HCT116 (cell line): ENCODE data around the gene COL4A3. TPM values are rescaled to one million over a fixed set of nuclear protein-coding genes. Genes with fewer than 3 reads are reported as not detected.

Experiments
- ATAC-seq: fragments of 200-7000 bp; cut with Tn5 transposase; 2 replicates; pipeline ENCODE4 v1.9.1; 2020; ENCODE audit warnings: mild to moderate bottlenecking, moderate library complexity
- BruUV-seq: library from RNA; stranded (reverse); fragments of 400-500 nt; replicated peaks from 2 replicates; lab custom pipeline; 2021; lab: Mats Ljungman, UMichigan
- CTCF ChIA-PET: fragments of 300-600 bp; sonication (Branson Sonifier 250); formaldehyde crosslinking; loops from one replicate; lab custom pipeline; 2021; ENCODE audit warnings: antibody characterized with exemption; lab: Charles Lee
- POLR2A ChIA-PET: fragments of 300-600, 350-600 bp; sonication (Branson Sonifier 250); formaldehyde crosslinking; loops from one replicate; lab custom pipeline; 2021; ENCODE audit warnings: antibody characterized with exemption; lab: Charles Lee
- RAD21 ChIA-PET, 2 experiments: fragments of 300-600 bp; sonication (Branson Sonifier 250); formaldehyde crosslinking; loops; one replicate each; lab custom pipeline; 2023; ENCODE audit warnings: low total read pairs in 2 of 2; ENCODE audit not compliant: uncharacterized antibody in 2 of 2, unreplicated experiment in 2 of 2, low non-redundant PET in 1 of 2; lab: Charles Lee
- DNase-seq: peaks from one replicate; pipeline ENCODE4 v3.0.0-alpha.2; 2010; ENCODE audit warnings: low read depth, low spot score
- H2AFZ ChIP-seq: fragments of 200-600 bp; shearing (Covaris generic), sonication (generic); 2 replicates; pipeline ENCODE4 v1.6.1; 2017; ENCODE audit warnings: low read depth, mixed run types, mixed read lengths, antibody characterized with exemption, low read length; ENCODE audit not compliant: poor library complexity, severe bottlenecking
- H3K27ac ChIP-seq: 2 replicates; pipeline ENCODE4 v1.5.1; 2012; ENCODE audit warnings: low read depth, low read length
- H3K27me3 ChIP-seq: fragments of 200-600 bp; sonication (generic); 2 replicates; pipeline ENCODE4 v1.6.1; 2016; ENCODE audit warnings: mixed run types, low read length, mixed read lengths; ENCODE audit not compliant: insufficient read depth
- H3K36me3 ChIP-seq, 2 experiments: fragments of 200-500 bp in 1 of 2; fragments of 200-600 bp in 1 of 2; sonication (Bioruptor generic) in 1 of 2; sonication (generic) in 1 of 2; 2 replicates each; pipeline versions ENCODE4 v1.5.1 to v1.6.1; 2014 to 2016; ENCODE audit warnings: low read length in 2 of 2, inconsistent platforms in 1 of 2, mixed read lengths in 1 of 2, mixed run types in 1 of 2; ENCODE audit not compliant: insufficient read depth in 2 of 2, control insufficient read depth in 1 of 2
- H3K4me1 ChIP-seq, 2 experiments: fragments of 200-600 bp in 1 of 2; sonication (generic) in 1 of 2; 2 replicates each; pipeline versions ENCODE4 v1.5.1 to v1.6.1; 2012 to 2017; ENCODE audit warnings: low read length in 2 of 2, inconsistent platforms in 1 of 2, mild to moderate bottlenecking in 1 of 2, mixed read lengths in 1 of 2, mixed run types in 1 of 2, moderate library complexity in 1 of 2; ENCODE audit not compliant: insufficient read depth in 2 of 2, control insufficient read depth in 1 of 2
- H3K4me2 ChIP-seq: fragments of 200-600 bp; sonication (generic); 2 replicates; pipeline ENCODE4 v1.6.1; 2017; ENCODE audit warnings: mixed run types, low read length, mixed read lengths
- H3K4me3 ChIP-seq, 2 experiments: fragments of 200-600 bp in 1 of 2; sonication (generic) in 1 of 2; replicated peaks in 1 of 2; 2 replicates each; pipeline ENCODE4 v1.5.1; 2011 to 2016; ENCODE audit warnings: low read length in 2 of 2, control low read depth in 1 of 2, low read depth in 1 of 2, mild to moderate bottlenecking in 1 of 2, mixed read lengths in 1 of 2, mixed run types in 1 of 2
- H3K79me2 ChIP-seq: fragments of 200-600 bp; sonication (generic); 2 replicates; pipeline ENCODE4 v1.6.1; 2017; ENCODE audit warnings: mild to moderate bottlenecking, mixed run types, low read length, moderate library complexity, mixed read lengths; ENCODE audit not compliant: insufficient read depth
- H3K9ac ChIP-seq: fragments of 200-600 bp; sonication (generic); 2 replicates; pipeline ENCODE4 v1.6.1; 2016; ENCODE audit warnings: low read length, mixed read lengths
- H3K9me2 ChIP-seq: fragments of 200-600 bp; sonication (generic), shearing (Covaris generic); 2 replicates; pipeline ENCODE4 v1.6.1; 2017; ENCODE audit warnings: mixed run types, mild to moderate bottlenecking, moderate library complexity; ENCODE audit not compliant: insufficient read depth
- H3K9me3 ChIP-seq, 2 experiments: fragments of 200-500 bp in 1 of 2; fragments of 200-600 bp in 1 of 2; sonication (Bioruptor generic) in 1 of 2; sonication (generic) in 1 of 2; 2 replicates each; pipeline ENCODE4 v1.6.1; 2014 to 2017; ENCODE audit warnings: low read length in 2 of 2, mixed read lengths in 2 of 2, inconsistent platforms in 1 of 2, low read depth in 1 of 2, mild to moderate bottlenecking in 1 of 2, mixed run types in 1 of 2, moderate library complexity in 1 of 2; ENCODE audit not compliant: control insufficient read depth in 1 of 2, insufficient read depth in 1 of 2
- H4K20me1 ChIP-seq: fragments of 200-600 bp; sonication (generic), shearing (Covaris generic); 2 replicates; pipeline ENCODE4 v1.6.1; 2017; ENCODE audit warnings: mixed run types, mild to moderate bottlenecking, moderate library complexity; ENCODE audit not compliant: insufficient read depth
- ATF3 ChIP-seq: IDR thresholded peaks from 2 replicates; pipeline ENCODE4 v1.6.1; 2012
- CBX3 ChIP-seq: IDR thresholded peaks from 2 replicates; pipeline ENCODE4 v1.6.1; 2012; ENCODE audit warnings: low read depth
- CTCF ChIP-seq, 3 experiments: fragments of 200-600 bp in 1 of 3; sonication (generic) in 1 of 3; IDR thresholded peaks in 2 of 3; conservative IDR thresholded peaks in 1 of 3; 2 replicates each; pipeline ENCODE4 v1.5.1; 2012 to 2017; ENCODE audit warnings: low read depth in 2 of 3, low read length in 2 of 3, antibody characterized with exemption in 1 of 3, borderline replicate concordance in 1 of 3, control low read depth in 1 of 3, mild to moderate bottlenecking in 1 of 3, mixed read lengths in 1 of 3, mixed run types in 1 of 3, moderate library complexity in 1 of 3; ENCODE audit not compliant: insufficient read depth in 1 of 3
- EGR1 ChIP-seq: IDR thresholded peaks from 2 replicates; pipeline ENCODE4 v1.6.1; 2012; ENCODE audit warnings: low read depth
- EZH2 ChIP-seq: fragments of 200-600 bp; sonication (generic); IDR thresholded peaks from 2 replicates; pipeline ENCODE4 v1.6.1; 2017; ENCODE audit warnings: antibody characterized with exemption, mixed run types
- FOSL1 ChIP-seq: IDR thresholded peaks from 2 replicates; pipeline ENCODE4 v1.6.1; 2012; ENCODE audit warnings: low read depth
- MAX ChIP-seq: IDR thresholded peaks from 2 replicates; pipeline ENCODE4 v1.6.1; 2012
- POLR2A ChIP-seq: IDR thresholded peaks from 2 replicates; pipeline ENCODE4 v1.7.0; 2011; ENCODE audit warnings: borderline replicate concordance; ENCODE audit not compliant: insufficient read depth, insufficient read length; ENCODE audit errors: extremely low read depth
- POLR2AphosphoS5 ChIP-seq: IDR thresholded peaks from 2 replicates; pipeline ENCODE4 v1.6.1; 2011; ENCODE audit warnings: mild to moderate bottlenecking, low read depth, low read length, moderate library complexity
- REST ChIP-seq: IDR thresholded peaks from 2 replicates; pipeline ENCODE4 v1.6.1; 2012; ENCODE audit warnings: low read depth
- SP1 ChIP-seq: IDR thresholded peaks from 2 replicates; pipeline ENCODE4 v1.6.1; 2012; ENCODE audit warnings: low read depth
- SRF ChIP-seq: IDR thresholded peaks from 2 replicates; pipeline ENCODE4 v1.6.1; 2012; ENCODE audit warnings: low read depth
- TCF7L2 ChIP-seq: IDR thresholded peaks from 2 replicates; pipeline ENCODE4 v1.7.0; 2011; ENCODE audit warnings: borderline replicate concordance, inconsistent platforms; ENCODE audit not compliant: insufficient read depth, insufficient read length; ENCODE audit errors: extremely low read depth
- YY1 ChIP-seq: IDR thresholded peaks from 2 replicates; pipeline ENCODE4 v1.6.1; 2011; ENCODE audit warnings: low read length, low read depth, moderate library complexity, mild to moderate bottlenecking; ENCODE audit not compliant: insufficient replicate concordance; ENCODE audit errors: extremely low read depth
- ZFX ChIP-seq: fragments of 450-650 bp; IDR thresholded peaks from 2 replicates; pipeline ENCODE4 v1.6.1; 2017
- ZNF274 ChIP-seq: fragments of 200-500 bp; sonication (Bioruptor generic); IDR thresholded peaks from 2 replicates; pipeline ENCODE4 v1.6.1; 2014; ENCODE audit warnings: mild to moderate bottlenecking, low read depth, low read length, inconsistent platforms
- intact Hi-C: fragments of 100-400 bp; cut with micrococcal nuclease; formaldehyde crosslinking; loops from 2 replicates; pipeline ENCODE4 v1.10.0; 2022
- total RNA-seq: library from RNA; stranded (reverse); gene quantifications from one replicate; pipeline ENCODE4 v1.2.1, GENCODE V29; 2021; ENCODE audit not compliant: unreplicated experiment

The COL4A3 gene
- total RNA-seq, 1 experiment from 2014 or later, result 4.9 TPM

- no peaks in the 10 kb centered on the region for H3K27me3 ChIP-seq
- intact Hi-C loops, result no loop called here
- ChIA-PET RAD21 (no interaction called here), POLR2A (no interaction called here), CTCF (no interaction called here)
- H3K36me3 ChIP-seq, result no peaks in the 10 kb centered on the region
- no peak overlapping the region for H3K9ac ChIP-seq
- ATAC-seq (no peak), DNase-seq (no peak)
- no peaks in the 10 kb centered on the region for H4K20me1 ChIP-seq
- H3K4me1 ChIP-seq, result no peaks in the 10 kb centered on the region
- H3K79me2 ChIP-seq, result no peaks in the 10 kb centered on the region
- H3K9me2 ChIP-seq, result no peaks in the 10 kb centered on the region
- no TSS peak for BruUV-seq
- H3K9me3 ChIP-seq, result no peaks in the 10 kb centered on the region
- TF ChIP-seq MAX, result no peak
- H3K27ac ChIP-seq, result no peak overlapping the region
- no peak overlapping the region for H3K4me2 ChIP-seq
- H2AFZ ChIP-seq, result no peak overlapping the region
- no peak overlapping the region for H3K4me3 ChIP-seq
Observed at GRCh38 chr2:227117027-227117426, 47.4 kb upstream of the COL4A3 start.

GRCh38 chr2:227117852-227118251, 46.6 kb upstream of the COL4A3 start:
- DNase-seq (no peak), ATAC-seq (no peak)
- Histone ChIP-seq H3K79me2 (no peaks in the 10 kb centered on the region), H3K9ac (no peak overlapping the region), H3K36me3 (no peaks in the 10 kb centered on the region), H3K4me3 (no peak overlapping the region), H2AFZ (no peak overlapping the region), H3K9me2 (no peaks in the 10 kb centered on the region), H3K4me2 (no peak overlapping the region), H3K4me1 (no peaks in the 10 kb centered on the region), H3K27ac (no peak overlapping the region), H4K20me1 (no peaks in the 10 kb centered on the region), H3K9me3 (no peaks in the 10 kb centered on the region), H3K27me3 (no peaks in the 10 kb centered on the region)
- CTCF ChIA-PET, result no interaction called here
- RAD21 ChIA-PET, result no interaction called here
- no TSS peak for BruUV-seq
- no peak for TF ChIP-seq POLR2AphosphoS5
- no peak for TF ChIP-seq POLR2A
- no peak for TF ChIP-seq REST
- no peak for TF ChIP-seq SRF
- TF ChIP-seq TCF7L2, result no peak
- TF ChIP-seq FOSL1, result no peak
- no peak for TF ChIP-seq CBX3
- no peak for TF ChIP-seq SP1
- no peak for TF ChIP-seq MAX
- no peak for TF ChIP-seq ATF3
- no peak for TF ChIP-seq ZNF274
- TF ChIP-seq EGR1, result no peak
- no peak for TF ChIP-seq YY1
- no peak for TF ChIP-seq CTCF (IDR thresholded peaks at IDR 0.05 in 2 of 3, conservative IDR thresholded peaks at IDR 0.05 in 1 of 3; ENCODE audit: borderline replicate concordance in 1 of 3, insufficient read depth in 1 of 3, low read depth in 2 of 3, low read length in 2 of 3)
- no peak for TF ChIP-seq ZFX
- TF ChIP-seq EZH2, result no peak
- POLR2A ChIA-PET, result no interaction called here
- intact Hi-C loops, result no loop called here
